Ectodermal cell (in vitro differentiated cells): ENCODE measurements around the gene SMIM29.

Experiments used
- H3K27ac ChIP-seq: 2 replicates; pipeline ENCODE4 v1.7.0; 2013; ENCODE audit warnings: mild to moderate bottlenecking, low read depth, low read length; ENCODE audit not compliant: insufficient read depth, poor library complexity, severe bottlenecking
- H3K27me3 ChIP-seq: 2 replicates; pipeline ENCODE4 v1.7.0; 2013; ENCODE audit warnings: mild to moderate bottlenecking, low read length; ENCODE audit not compliant: insufficient read depth, control insufficient read depth, poor library complexity, severe bottlenecking
- H3K36me3 ChIP-seq: one replicate; pipeline ENCODE4 v1.7.0; 2013; ENCODE audit warnings: low read length; ENCODE audit not compliant: control insufficient read depth, insufficient read depth
- H3K4me1 ChIP-seq: one replicate; pipeline ENCODE4 v1.7.0; 2013; ENCODE audit warnings: low read length; ENCODE audit not compliant: control insufficient read depth, insufficient read depth
- H3K4me3 ChIP-seq: 2 replicates; pipeline ENCODE4 v1.7.0; 2013; ENCODE audit warnings: low read depth, low read length, control low read depth; ENCODE audit not compliant: insufficient read depth
- H3K9me3 ChIP-seq: 2 replicates; pipeline ENCODE4 v1.7.0; 2013; ENCODE audit warnings: mild to moderate bottlenecking, low read length, moderate library complexity; ENCODE audit not compliant: control insufficient read depth
- WGBS, 2 experiments: methylation state at CpG; one replicate each; pipeline ENCODE4 v1.1.7; 2013; ENCODE audit warnings: missing lambda C conversion rate in 2 of 2; 5-methylcytosine and 5-hydroxymethylcytosine counted together

SMIM29 gene

DNA sequence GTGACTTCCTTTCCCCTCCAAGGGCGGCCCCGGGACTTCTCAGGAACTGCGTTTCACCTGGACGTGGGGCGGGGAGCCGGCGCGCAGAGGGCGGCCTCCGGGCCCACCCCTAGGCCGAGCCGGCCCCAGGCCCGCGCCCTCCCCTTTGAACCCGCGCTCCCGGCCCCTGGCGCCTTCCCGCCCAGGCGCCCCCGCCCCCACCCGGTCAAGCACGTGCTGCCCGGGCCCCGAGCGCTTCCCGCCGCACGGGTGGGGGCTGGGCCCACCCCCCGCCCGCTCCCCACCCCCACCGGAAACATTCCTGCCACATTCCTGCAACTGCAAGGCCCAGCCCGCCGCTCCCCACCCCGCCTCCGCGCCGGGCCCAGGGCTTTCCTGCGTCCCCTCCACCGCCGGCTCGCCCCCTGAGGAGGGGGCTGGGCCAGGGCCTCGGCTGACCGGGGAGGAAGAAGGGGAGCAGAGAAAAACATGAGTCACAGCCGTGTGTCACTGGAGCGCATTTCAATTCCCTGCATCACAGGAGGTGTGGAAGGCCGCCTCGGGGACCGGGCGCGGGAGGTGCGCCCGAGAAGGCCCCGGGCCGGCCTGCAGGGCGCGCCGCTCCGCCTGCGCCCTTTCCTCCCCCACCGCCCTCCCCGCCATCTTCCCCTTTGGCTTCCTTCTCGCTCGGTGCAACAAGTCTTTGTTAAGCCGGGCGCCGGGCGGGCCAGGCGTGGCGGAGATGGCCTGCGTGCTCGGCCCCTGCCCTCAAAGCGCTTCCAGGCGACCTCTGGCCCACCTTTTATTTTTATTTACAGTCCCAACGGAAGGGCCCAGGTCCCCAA lies 13.3 kb downstream of the SMIM29 start:
- WGBS, 2 experiments, result 0 to 1% methylated on average over 67 to 75 of the region's 75 CpGs
- no peaks in the 10 kb centered on the region for H3K27me3 ChIP-seq
- peak overlapping the region; percentile 82 for H3K4me3 ChIP-seq
- peaks cover 26% of the 10 kb centered on the region for H3K4me1 ChIP-seq
- no peaks in the 10 kb centered on the region for H3K9me3 ChIP-seq
- peaks cover 6% of the 10 kb centered on the region for H3K36me3 ChIP-seq
- peak overlapping the region; percentile 99 for H3K27ac ChIP-seq

DNA sequence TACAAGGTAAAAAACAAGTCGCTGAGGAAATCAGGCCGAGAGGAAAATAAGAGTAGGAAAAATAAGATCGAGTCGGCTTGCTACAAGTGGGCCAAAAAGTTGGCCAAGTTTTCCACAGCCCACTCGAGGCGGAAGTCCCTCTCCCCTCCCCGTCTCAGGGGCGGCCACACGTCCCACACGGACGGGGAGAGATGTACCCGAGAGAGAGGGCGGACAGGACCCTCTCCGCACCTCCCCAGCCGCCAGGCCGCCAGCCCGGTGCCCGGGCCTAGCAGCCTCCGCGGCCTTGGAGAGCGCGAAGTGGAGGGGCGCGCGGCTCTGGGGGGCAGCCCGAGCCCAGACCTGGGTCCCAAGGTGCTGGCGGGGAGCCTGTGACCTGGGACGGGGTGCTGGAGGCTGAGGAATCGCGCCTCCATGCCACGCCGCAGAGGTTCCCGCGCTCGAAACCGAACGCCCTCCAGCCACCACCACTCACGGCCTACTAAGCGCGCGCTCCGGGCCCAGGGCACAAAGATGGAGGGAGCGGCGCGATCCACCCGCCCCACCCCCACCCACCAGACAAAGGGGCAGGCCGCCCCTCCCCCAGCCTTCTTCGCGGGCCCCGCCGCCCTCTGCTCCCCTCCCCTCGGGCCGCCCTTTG lies 14.0 kb downstream of the SMIM29 start:
- no peaks in the 10 kb centered on the region for H3K36me3 ChIP-seq
- no peaks in the 10 kb centered on the region for H3K9me3 ChIP-seq
- 7 to 8% methylated on average over 52 of the region's 53 CpGs for WGBS, 2 experiments
- H3K4me1 ChIP-seq, result peaks cover 19% of the 10 kb centered on the region
- no peaks in the 10 kb centered on the region for H3K27me3 ChIP-seq
- H3K4me3 ChIP-seq, result peak overlapping the region; percentile 52
- H3K27ac ChIP-seq, result peak overlapping the region; percentile 99

DNA sequence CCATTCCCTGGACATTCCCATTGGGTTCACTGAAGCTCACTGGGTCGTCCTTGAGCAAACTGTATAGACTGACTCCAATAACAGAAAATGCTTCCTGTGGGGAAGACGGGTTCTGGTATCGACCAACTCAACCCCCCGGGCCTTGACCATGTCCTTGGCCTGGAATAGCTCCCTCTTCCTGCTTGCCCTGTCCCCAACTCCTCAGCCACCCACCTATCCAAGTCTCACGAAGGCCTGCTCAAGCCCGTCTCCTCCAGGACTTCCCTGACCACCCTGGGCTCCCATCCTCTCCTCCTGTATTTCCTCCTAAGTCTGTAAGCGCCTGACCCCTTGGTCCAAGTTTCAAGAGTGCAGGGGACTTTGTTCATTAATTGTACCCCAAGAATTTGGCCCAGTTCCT lies 14.9 kb downstream of the SMIM29 start:
- H3K36me3 ChIP-seq, result no peaks in the 10 kb centered on the region
- no peak overlapping the region for H3K4me3 ChIP-seq
- peaks cover 12% of the 10 kb centered on the region for H3K4me1 ChIP-seq
- WGBS, 2 experiments, result 92 to 94% methylated on average over 7 of the region's 7 CpGs
- no peaks in the 10 kb centered on the region for H3K27me3 ChIP-seq
- H3K9me3 ChIP-seq, result no peaks in the 10 kb centered on the region
- no peak overlapping the region for H3K27ac ChIP-seq

DNA sequence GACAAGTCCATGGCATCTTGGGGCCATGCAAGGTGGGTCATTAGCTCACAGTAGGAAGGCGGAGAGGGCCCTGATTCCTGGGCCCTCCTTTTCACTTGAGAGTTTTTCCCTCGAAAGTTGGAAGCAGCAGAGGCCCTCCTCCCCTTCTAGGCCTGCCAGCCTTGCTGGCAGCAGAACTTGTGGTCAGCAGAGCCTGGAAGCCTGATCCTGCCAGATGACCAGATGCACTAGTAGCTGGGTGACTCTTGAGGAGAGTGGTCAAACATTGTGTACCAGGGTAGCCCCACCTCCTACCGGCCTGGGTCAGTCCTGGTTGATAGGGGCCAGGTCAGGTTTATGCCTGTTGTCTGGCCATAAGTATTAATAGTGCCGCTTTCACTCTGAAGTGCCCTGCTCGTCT lies 15.9 kb downstream of the SMIM29 start:
- H3K27ac ChIP-seq, result no peak overlapping the region
- no peak overlapping the region for H3K4me3 ChIP-seq
- no peaks in the 10 kb centered on the region for H3K9me3 ChIP-seq
- H3K36me3 ChIP-seq, result no peaks in the 10 kb centered on the region
- H3K4me1 ChIP-seq, result peaks cover 12% of the 10 kb centered on the region
- WGBS, 2 experiments, result 90 to 94% methylated on average over 5 of the region's 5 CpGs
- H3K27me3 ChIP-seq, result no peaks in the 10 kb centered on the region

DNA sequence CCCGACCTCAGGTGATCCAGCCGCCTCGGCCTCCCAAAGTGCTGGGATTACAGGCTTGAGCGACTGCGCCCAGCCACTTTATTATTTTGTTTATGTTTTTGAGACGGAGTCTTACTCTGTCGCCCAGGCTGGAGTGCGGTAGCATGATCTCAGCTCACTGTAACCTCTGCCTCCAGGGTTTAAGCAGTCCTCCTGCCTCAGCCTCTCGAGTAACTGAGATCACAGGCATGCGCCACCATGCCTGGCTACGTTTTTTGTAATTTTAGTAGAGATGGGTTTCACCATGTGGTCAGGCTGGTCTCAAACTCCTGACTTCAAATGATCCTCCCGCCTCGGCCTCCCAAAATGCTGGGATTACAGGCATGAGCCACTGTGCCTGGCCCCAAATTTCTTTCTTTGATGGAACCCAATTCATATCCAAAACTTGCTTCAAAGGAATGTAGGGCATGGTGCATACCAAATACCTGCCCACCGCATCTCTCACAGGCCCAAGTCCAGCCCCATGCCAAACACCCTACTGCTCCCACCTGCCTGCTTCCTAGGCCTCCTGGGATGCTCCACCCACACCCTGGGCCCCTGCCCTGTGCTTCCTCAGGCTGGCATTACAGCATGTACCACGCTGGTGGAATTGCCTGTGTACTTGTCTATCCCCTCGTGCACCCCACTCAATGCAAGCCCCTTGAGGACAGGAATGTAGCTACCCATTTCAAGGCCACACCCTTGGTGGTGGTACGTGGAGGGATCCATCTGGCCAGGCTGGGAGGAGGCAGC lies 17.1 kb downstream of the SMIM29 start:
- Histone ChIP-seq H3K4me1 (peaks cover 20% of the 10 kb centered on the region), H3K9me3 (no peaks in the 10 kb centered on the region), H3K27ac (no peak overlapping the region), H3K27me3 (no peaks in the 10 kb centered on the region), H3K4me3 (no peak overlapping the region), H3K36me3 (no peaks in the 10 kb centered on the region)
- 90 to 91% methylated on average over 17 of the region's 17 CpGs for WGBS, 2 experiments

DNA sequence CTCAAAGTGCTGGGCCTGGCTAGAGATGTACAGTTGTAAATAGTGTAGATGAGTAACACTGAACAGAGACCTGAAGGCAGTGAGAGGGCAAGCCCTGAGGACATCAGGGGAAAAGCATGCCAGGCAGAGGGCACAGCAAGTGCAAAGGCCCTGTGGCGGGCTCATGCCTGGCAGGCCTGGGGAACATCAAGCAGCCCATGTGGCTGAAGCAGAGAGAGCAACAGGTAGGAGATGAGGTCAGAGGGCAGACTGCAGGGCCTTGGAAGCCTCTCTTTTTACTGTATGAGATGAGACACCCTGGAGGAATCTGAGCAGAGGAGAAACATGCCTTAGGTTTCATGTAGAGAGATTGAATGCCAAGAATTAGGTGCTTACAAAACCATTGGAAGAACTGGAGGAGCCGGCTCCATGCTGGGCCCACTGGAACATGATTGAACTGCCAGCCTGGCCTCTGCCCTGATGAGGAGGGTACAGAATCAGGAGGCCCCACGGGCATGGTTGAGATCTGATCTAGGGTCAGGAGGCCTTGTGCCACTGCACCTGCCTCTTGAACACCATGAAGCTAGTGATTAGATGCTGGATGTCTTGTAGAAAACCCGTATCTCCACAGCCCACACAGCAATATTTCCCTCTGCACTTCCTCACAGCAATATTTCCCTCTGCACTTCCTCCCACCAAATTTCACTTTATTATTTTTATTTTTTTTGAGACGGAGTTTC lies 18.0 kb downstream of the SMIM29 start:
- Histone ChIP-seq H3K27ac (no peak overlapping the region), H3K9me3 (no peaks in the 10 kb centered on the region), H3K4me1 (peaks cover 28% of the 10 kb centered on the region), H3K36me3 (no peaks in the 10 kb centered on the region), H3K4me3 (no peak overlapping the region), H3K27me3 (no peaks in the 10 kb centered on the region)
- WGBS, 2 experiments, result 88 to 94% methylated on average over 5 of the region's 5 CpGs

DNA sequence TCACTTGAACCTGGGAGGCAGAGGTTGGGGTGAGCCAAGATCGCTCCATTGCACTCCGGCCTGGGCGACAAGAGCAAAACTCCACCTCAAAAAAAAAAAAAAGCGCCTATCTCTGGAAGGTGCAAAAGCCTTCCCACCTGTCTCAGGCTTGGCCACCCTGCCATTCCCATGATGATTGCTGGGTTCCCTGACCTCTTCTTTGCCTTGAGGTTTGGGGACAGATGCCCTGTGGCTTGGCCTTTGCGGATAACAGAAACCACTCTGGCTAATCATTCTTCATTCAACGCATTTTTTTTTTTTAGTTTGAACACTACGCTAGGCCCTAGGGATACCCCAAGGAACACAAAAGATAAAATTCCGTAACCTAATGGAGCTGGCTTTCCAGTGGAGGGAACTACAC lies 18.9 kb downstream of the SMIM29 start:
- 93 to 97% methylated on average over 8 of the region's 8 CpGs for WGBS, 2 experiments
- Histone ChIP-seq H3K27me3 (no peaks in the 10 kb centered on the region), H3K27ac (no peak overlapping the region), H3K4me1 (peaks cover 28% of the 10 kb centered on the region), H3K36me3 (no peaks in the 10 kb centered on the region), H3K4me3 (no peak overlapping the region), H3K9me3 (no peaks in the 10 kb centered on the region)

DNA sequence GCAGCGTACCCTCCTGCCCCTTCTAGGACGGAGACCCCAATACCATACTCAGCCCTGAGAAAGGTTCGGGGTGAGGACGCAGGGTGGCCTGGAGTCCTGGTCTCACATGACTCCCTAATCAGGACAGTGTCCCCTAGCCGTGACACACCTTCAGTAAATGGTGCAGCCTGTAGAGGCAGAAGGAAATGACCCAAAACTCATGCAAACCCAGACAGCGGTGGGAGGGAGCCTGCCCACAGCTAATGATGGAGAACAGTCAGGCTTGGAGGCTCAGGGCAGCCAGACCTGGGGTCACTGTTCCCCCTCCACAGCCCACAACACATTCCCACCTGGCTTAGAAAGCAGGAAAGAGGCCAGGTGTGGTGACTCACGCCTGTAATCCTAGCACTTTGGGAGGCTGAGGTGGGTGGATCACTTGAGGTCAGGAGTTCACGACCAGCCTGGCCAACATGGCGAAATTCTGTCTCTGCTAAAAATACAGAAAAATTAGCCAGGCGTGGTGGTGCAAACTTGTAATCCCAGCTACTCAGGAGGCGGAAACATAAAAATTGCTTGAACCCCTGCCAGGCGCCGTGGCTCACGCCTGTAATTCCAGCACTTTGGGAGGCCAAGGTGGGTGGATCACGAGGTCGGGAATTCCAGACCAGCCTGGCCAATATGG lies 20.9 kb downstream of the SMIM29 start:
- no peak overlapping the region for H3K27ac ChIP-seq
- no peak overlapping the region for H3K4me3 ChIP-seq
- H3K36me3 ChIP-seq, result no peaks in the 10 kb centered on the region
- H3K9me3 ChIP-seq, result no peaks in the 10 kb centered on the region
- H3K27me3 ChIP-seq, result no peaks in the 10 kb centered on the region
- H3K4me1 ChIP-seq, result peaks cover 17% of the 10 kb centered on the region
- WGBS, 2 experiments, result 90 to 94% methylated on average over 16 of the region's 16 CpGs

DNA sequence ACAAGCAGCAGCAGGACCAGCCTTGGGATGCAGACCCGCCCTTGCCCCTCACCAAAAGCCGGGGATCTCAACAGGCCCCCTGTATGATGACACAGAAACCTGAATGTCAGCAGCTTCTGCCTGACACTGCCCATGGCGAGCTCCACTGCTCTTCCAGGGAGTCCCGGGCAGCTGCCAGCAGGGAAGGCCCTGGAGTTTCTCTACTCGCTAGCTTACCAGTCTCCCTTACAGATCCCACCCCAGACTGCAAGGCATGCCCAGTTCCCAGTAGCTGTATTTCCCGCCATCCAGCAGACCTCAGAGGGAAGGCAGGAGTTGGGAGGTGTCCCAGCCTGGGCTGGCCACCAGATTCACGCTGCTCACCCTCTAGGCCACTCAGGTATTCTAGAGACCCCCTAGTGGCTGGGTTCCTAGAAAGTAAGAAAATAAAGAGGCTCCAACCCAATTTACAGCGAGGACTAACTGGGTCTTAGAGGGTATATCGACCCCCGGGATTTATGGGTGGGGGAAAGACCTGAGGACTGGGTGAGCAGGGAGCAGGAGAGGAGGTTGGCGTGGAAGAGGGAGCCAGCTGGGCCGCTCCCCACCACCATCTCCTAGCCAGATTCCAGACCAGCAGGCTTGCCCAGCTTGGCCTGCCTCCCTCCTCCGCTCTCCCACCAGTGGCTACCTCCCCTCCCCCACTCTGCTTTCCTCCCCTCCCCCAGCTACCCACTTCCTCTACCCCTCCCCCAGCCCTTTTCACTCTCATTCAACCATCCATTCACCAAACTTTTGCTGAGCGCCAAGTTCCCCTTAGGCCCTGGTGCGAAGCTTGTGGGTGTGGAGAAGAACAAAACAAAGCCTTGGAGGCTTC lies 21.8 kb downstream of the SMIM29 start:
- no peak overlapping the region for H3K4me3 ChIP-seq
- no peak overlapping the region for H3K27ac ChIP-seq
- H3K9me3 ChIP-seq, result no peaks in the 10 kb centered on the region
- 67 to 71% methylated on average over 15 of the region's 15 CpGs for WGBS, 2 experiments
- H3K4me1 ChIP-seq, result peaks cover 17% of the 10 kb centered on the region
- no peaks in the 10 kb centered on the region for H3K36me3 ChIP-seq
- H3K27me3 ChIP-seq, result no peaks in the 10 kb centered on the region
